A549 (cell line): Measurements from ENCODE around the gene EML4. TPM values are rescaled to one million over a fixed set of nuclear protein-coding genes. Genes with fewer than 3 reads are reported as not detected.
"Not testable (repeated sequence)": the region's sequence is repeated elsewhere in the genome, so short reads cannot be mapped to it uniquely, and the experiment has no call there.

Source experiments
- ATAC-seq, 2 experiments: fragments of 200-7000 bp in 1 of 2; fragments of >200 bp in 1 of 2; cut with Nextera tagmentation in 1 of 2; cut with Tn5 transposase in 1 of 2; 3 replicates each; pipeline versions ENCODE4 v1.8.0 to v1.9.1; 2018 to 2020; ENCODE audit warnings: mild to moderate bottlenecking in 1 of 2, moderate library complexity in 1 of 2
- CTCF ChIA-PET: fragments of 300-600 bp; sonication (Branson Sonifier 250); formaldehyde crosslinking; extraction: SDS; loops from one replicate; lab custom pipeline; 2021; ENCODE audit warnings: antibody characterized with exemption, inconsistent platforms; lab: Yijun Ruan, JAX
- POLR2A ChIA-PET: fragments of 350-600 bp; formaldehyde crosslinking; extraction: SDS; loops from one replicate; lab custom pipeline; 2021; ENCODE audit warnings: antibody characterized with exemption, inconsistent platforms; lab: Yijun Ruan, JAX
- DNase-seq, 2 experiments: peaks; one replicate each; pipeline versions ENCODE4 v3.0.0 to v3.0.0-alpha.2; 2011 to 2016; ENCODE audit warnings: low read depth in 1 of 2, low spot score in 1 of 2
- FAIRE-seq: peaks from 2 replicates; lab custom pipeline; 2011; peaks lifted over from hg19 to GRCh38; lab: Jason Lieb, UNC
- H3K27ac ChIP-seq, 2 experiments: fragments of >200 bp; sonication (Bioruptor Twin); formaldehyde crosslinking; 3 replicates each; pipeline ENCODE4 v1.5.1; 2016 to 2017
- H3K4me1 ChIP-seq: fragments of >200 bp; sonication (Bioruptor Twin); formaldehyde crosslinking; 3 replicates; pipeline ENCODE4 v1.6.1; 2016
- H3K4me2 ChIP-seq: fragments of >200 bp; sonication (Bioruptor Twin); formaldehyde crosslinking; 3 replicates; pipeline ENCODE4 v1.6.1; 2016
- H3K4me3 ChIP-seq: fragments of >200 bp; sonication (Bioruptor Twin); formaldehyde crosslinking; 3 replicates; pipeline ENCODE4 v1.5.1; 2016
- H3K9me3 ChIP-seq: fragments of >200 bp; sonication (Bioruptor Twin); formaldehyde crosslinking; 3 replicates; pipeline ENCODE4 v1.6.1; 2016
- BCL3 ChIP-seq: fragments of >200 bp; sonication (Bioruptor Twin); formaldehyde crosslinking; IDR thresholded peaks from 3 replicates; pipeline ENCODE4 v1.6.1; 2016
- CBX8 ChIP-seq: fragments of 200-600 bp; sonication (generic); IDR thresholded peaks from 2 replicates; pipeline ENCODE4 v1.6.1; 2016
- EHF ChIP-seq: fragments of 250-450 bp; sonication (Bioruptor Pico); IDR thresholded peaks from 2 replicates; pipeline ENCODE4 v1.5.0; 2020; ENCODE audit warnings: mild to moderate bottlenecking
- EP300 ChIP-seq, 2 experiments: fragments of >200 bp; sonication (Bioruptor Twin); formaldehyde crosslinking; IDR thresholded peaks; 2 replicates in 1 of 2; 3 replicates in 1 of 2; pipeline ENCODE4 v1.6.1; 2016 to 2017
- ESRRA ChIP-seq: fragments of 150-350 bp; IDR thresholded peaks from 2 replicates; pipeline ENCODE4 v1.6.1; 2014; ENCODE audit warnings: mild to moderate bottlenecking, low read length, borderline replicate concordance
- FOSL2 ChIP-seq, 2 experiments: fragments of 450-650 bp in 1 of 2; fragments of >200 bp in 1 of 2; sonication (Bioruptor Twin) in 1 of 2; formaldehyde crosslinking; IDR thresholded peaks; 2 replicates each; pipeline versions ENCODE4 v1.5.0 to v1.6.1; 2016 to 2020; ENCODE audit warnings: mild to moderate bottlenecking in 1 of 2, moderate library complexity in 1 of 2
- GATA3 ChIP-seq: IDR thresholded peaks from 2 replicates; pipeline ENCODE4 v1.6.1; 2012; ENCODE audit warnings: borderline replicate concordance
- HDAC2 ChIP-seq: fragments of 200-600 bp; sonication (generic); IDR thresholded peaks from 2 replicates; pipeline ENCODE4 v1.6.1; 2016
- HEYL ChIP-seq: fragments of 250-450 bp; sonication (Bioruptor Pico); IDR thresholded peaks from 2 replicates; pipeline ENCODE4 v1.8.0; 2021; ENCODE audit warnings: mild to moderate bottlenecking, moderate library complexity
- JUN ChIP-seq, 2 experiments: fragments of >200 bp; sonication (Bioruptor Twin); formaldehyde crosslinking; IDR thresholded peaks; 2 replicates in 1 of 2; 3 replicates in 1 of 2; pipeline ENCODE4 v1.6.1; 2016 to 2017
- JUNB ChIP-seq: fragments of >200 bp; sonication (Bioruptor Twin); formaldehyde crosslinking; IDR thresholded peaks from 2 replicates; pipeline ENCODE4 v1.6.1; 2016
- KDM5A ChIP-seq: fragments of 200-600 bp; sonication (generic); IDR thresholded peaks from 2 replicates; pipeline ENCODE4 v1.6.1; 2016; ENCODE audit warnings: antibody characterized with exemption, mild to moderate bottlenecking
- MAX ChIP-seq: IDR thresholded peaks from 2 replicates; pipeline ENCODE4 v1.6.1; 2012
- NR3C1 ChIP-seq: fragments of >200 bp; sonication (Bioruptor Twin); formaldehyde crosslinking; IDR thresholded peaks from 3 replicates; pipeline ENCODE4 v1.6.1; 2017
- PBX3 ChIP-seq: IDR thresholded peaks from 2 replicates; pipeline ENCODE4 v1.6.1; 2012
- POLR2A ChIP-seq: IDR thresholded peaks from 2 replicates; pipeline ENCODE4 v1.6.1; 2012; ENCODE audit warnings: mild to moderate bottlenecking, low read length
- RCOR1 ChIP-seq: fragments of 150-350 bp; IDR thresholded peaks from 2 replicates; pipeline ENCODE4 v1.6.1; 2014; ENCODE audit warnings: antibody characterized with exemption, low read length, low read depth
- SREBF2 ChIP-seq: fragments of 450-650 bp; IDR thresholded peaks from 2 replicates; pipeline ENCODE4 v1.6.1; 2014; ENCODE audit warnings: mild to moderate bottlenecking, moderate library complexity
- ZC3H11A ChIP-seq: fragments of 450-650 bp; IDR thresholded peaks from 2 replicates; pipeline ENCODE4 v1.6.1; 2014; ENCODE audit warnings: antibody characterized with exemption, mild to moderate bottlenecking
- WGBS: methylation state at CpG from one replicate; pipeline ENCODE4 v1.1.6; 2017; ENCODE audit errors: missing lambda C conversion rate; 5-methylcytosine and 5-hydroxymethylcytosine counted together
- polyA plus RNA-seq, 4 experiments: library from polyadenylated mRNA; depleted of rRNA in 3 of 4; stranded (reverse); fragments of >200 nt; fragmentation: RNase III in 1 of 4; extraction: RNeasy Plus Mini Kit Qiagen cat#74134 plus additional on column Dnase treatment in 1 of 4; gene quantifications; 2 replicates in 3 of 4; 3 replicates in 1 of 4; pipeline ENCODE4 v1.2.3, GENCODE V29; 2011 to 2017
- TF ChIP-seq, protein P1 (sequence below): fragments of 200-600 bp; sonication (generic); IDR thresholded peaks from 2 replicates; pipeline ENCODE4 v1.6.1; 2016; ENCODE audit warnings: antibody characterized with exemption, mild to moderate bottlenecking, moderate library complexity

EML4 gene
- polyA plus RNA-seq, 2 of the 4 experiments (the other 2 are of a cell fraction), result 34.6 to 130 TPM

- TF ChIP-seq ZC3H11A (no peak), JUN (IDR thresholded peaks at IDR 0.05) (peak; percentile 59 to 88; a peak in 4 of 5 replicates), GATA3 (peak; percentile 100), RCOR1 (no peak), EP300 (IDR thresholded peaks at IDR 0.05) (peak; percentile 72 to 80; a peak in 3 of 5 replicates), POLR2A (no peak), EHF (peak; percentile 27; the same call in 1 of the 2 replicates), HDAC2 (no peak), JUNB (peak; percentile 87), SREBF2 (no peak), NR3C1 (no peak), HEYL (no peak), CBX8 (no peak), FOSL2 (IDR thresholded peaks at IDR 0.05) (peak; percentile 84), FOSL2 (CRISPR knock-in tag; IDR thresholded peaks at IDR 0.05) (peak; percentile 97), BCL3 (no peak), MAX (peak; percentile 96), KDM5A (no peak), PBX3 (peak; percentile 71)
- TF ChIP-seq, protein P1, sequence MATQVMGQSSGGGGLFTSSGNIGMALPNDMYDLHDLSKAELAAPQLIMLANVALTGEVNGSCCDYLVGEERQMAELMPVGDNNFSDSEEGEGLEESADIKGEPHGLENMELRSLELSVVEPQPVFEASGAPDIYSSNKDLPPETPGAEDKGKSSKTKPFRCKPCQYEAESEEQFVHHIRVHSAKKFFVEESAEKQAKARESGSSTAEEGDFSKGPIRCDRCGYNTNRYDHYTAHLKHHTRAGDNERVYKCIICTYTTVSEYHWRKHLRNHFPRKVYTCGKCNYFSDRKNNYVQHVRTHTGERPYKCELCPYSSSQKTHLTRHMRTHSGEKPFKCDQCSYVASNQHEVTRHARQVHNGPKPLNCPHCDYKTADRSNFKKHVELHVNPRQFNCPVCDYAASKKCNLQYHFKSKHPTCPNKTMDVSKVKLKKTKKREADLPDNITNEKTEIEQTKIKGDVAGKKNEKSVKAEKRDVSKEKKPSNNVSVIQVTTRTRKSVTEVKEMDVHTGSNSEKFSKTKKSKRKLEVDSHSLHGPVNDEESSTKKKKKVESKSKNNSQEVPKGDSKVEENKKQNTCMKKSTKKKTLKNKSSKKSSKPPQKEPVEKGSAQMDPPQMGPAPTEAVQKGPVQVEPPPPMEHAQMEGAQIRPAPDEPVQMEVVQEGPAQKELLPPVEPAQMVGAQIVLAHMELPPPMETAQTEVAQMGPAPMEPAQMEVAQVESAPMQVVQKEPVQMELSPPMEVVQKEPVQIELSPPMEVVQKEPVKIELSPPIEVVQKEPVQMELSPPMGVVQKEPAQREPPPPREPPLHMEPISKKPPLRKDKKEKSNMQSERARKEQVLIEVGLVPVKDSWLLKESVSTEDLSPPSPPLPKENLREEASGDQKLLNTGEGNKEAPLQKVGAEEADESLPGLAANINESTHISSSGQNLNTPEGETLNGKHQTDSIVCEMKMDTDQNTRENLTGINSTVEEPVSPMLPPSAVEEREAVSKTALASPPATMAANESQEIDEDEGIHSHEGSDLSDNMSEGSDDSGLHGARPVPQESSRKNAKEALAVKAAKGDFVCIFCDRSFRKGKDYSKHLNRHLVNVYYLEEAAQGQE, result no peak
Measured at GRCh38 chr2:42132966-42133641, 36.0 kb upstream of the EML4 start (continued).

- no peaks in the 10 kb centered on the region for H3K9me3 ChIP-seq
- ChIA-PET CTCF (interaction anchor here (0.9 to 2.0 kb wide), 4 partner anchors 20 to 194 kb away, joined by 3 to 13 read pairs (median 3); no protein-coding TSS in a partner anchor), POLR2A (interaction anchor here (1.3 to 1.4 kb wide), 4 partner anchors 8 to 676 kb away, joined by 4 to 26 read pairs (median 10); no protein-coding TSS in a partner anchor)
- DNase-seq (no peak), FAIRE-seq (no peak), ATAC-seq (peak in 1 of 2 experiments; percentile 3; a peak in 3 of 6 replicates)
- peak overlapping the region; percentile 75 to 87 for H3K27ac ChIP-seq
- peak overlapping the region; percentile 81 for H3K4me2 ChIP-seq
- H3K4me1 ChIP-seq, result peaks cover 72% of the 10 kb centered on the region
- TF ChIP-seq ESRRA, result no peak
- no peak for TF ChIP-seq EHF
- 94% methylated on average over 11 of the region's 11 CpGs for WGBS
- no peak overlapping the region; the same call in 2 of the 3 replicates for H3K4me3 ChIP-seq
Measured at GRCh38 chr2:42133771-42134195, 35.4 kb upstream of the EML4 start.

- H3K9me3 ChIP-seq, FAIRE-seq, DNase-seq, H3K4me3 ChIP-seq, POLR2A ChIA-PET, H3K4me2 ChIP-seq, ATAC-seq: not testable (repeated sequence)
- Histone ChIP-seq H3K27ac (peak overlapping the region; percentile 75 to 87; a peak in 4 of 6 replicates), H3K4me1 (peaks cover 79% of the 10 kb centered on the region)
- CTCF ChIA-PET, result interaction anchor here (0.9 to 5.3 kb wide), 5 partner anchors 21 to 194 kb away, joined by 3 to 25 read pairs (median 3); no protein-coding TSS in a partner anchor
- WGBS, result 85% methylated on average over 10 of the region's 10 CpGs
Measured at GRCh38 chr2:42134401-42134932, 34.7 kb upstream of the EML4 start.
